Neural progenitor cell (in vitro differentiated cells): ENCODE data around the gene MARS1.

Experiments
- CTCF ChIP-seq: fragments of 200-600 bp; sonication (generic); IDR thresholded peaks from 2 replicates; pipeline ENCODE4 v1.5.1; 2017; ENCODE audit warnings: antibody characterized with exemption, mild to moderate bottlenecking
- EZH2phosphoT487 ChIP-seq: fragments of 200-600 bp; sonication (generic); IDR thresholded peaks from 2 replicates; pipeline ENCODE4 v1.6.1; 2017; ENCODE audit warnings: antibody characterized with exemption

GRCh38 chr12:57455374-57456144, 32.3 kb upstream of the MARS1 start:
- TF ChIP-seq CTCF (no peak), EZH2phosphoT487 (no peak)
